PFSK-1 (cell line): ENCODE data around the gene COL7A1.

ENCODE experiments used
- FOXP2 ChIP-seq: optimal IDR thresholded peaks from 2 replicates; pipeline ENCODE3; 2011; ENCODE audit warnings: borderline replicate concordance, control low read depth, inconsistent platforms; ENCODE audit not compliant: insufficient read depth; ENCODE audit errors: extremely low read length, extremely low read depth
- POLR2AphosphoS5 ChIP-seq: IDR thresholded peaks from 2 replicates; pipeline ENCODE4 v1.6.1; 2012; ENCODE audit warnings: low read depth, mild to moderate bottlenecking, control low read depth, low read length, moderate library complexity
- SIN3A ChIP-seq: IDR thresholded peaks from 2 replicates; pipeline ENCODE4 v1.6.1; 2012; ENCODE audit warnings: mild to moderate bottlenecking, low read length, moderate library complexity, borderline replicate concordance; ENCODE audit not compliant: insufficient read depth
- TAF1 ChIP-seq: IDR thresholded peaks from 2 replicates; pipeline ENCODE4 v1.6.1; 2012; ENCODE audit warnings: low read length, control low read depth, borderline replicate concordance; ENCODE audit not compliant: insufficient read depth
- TF ChIP-seq, protein P1 (sequence below), 2 experiments: IDR thresholded peaks; 2 replicates each; pipeline versions ENCODE4 v1.6.1 to v1.8.0; 2011 to 2012; ENCODE audit warnings: low read depth in 2 of 2, low read length in 2 of 2, control low read depth in 1 of 2, inconsistent platforms in 1 of 2, mild to moderate bottlenecking in 1 of 2, moderate library complexity in 1 of 2; ENCODE audit not compliant: insufficient read depth in 1 of 2

Gene COL7A1

GRCh38 chr3:48575366-48575765 lies 19.8 kb downstream of the COL7A1 start:
- no peak for TF ChIP-seq POLR2AphosphoS5
- TF ChIP-seq, protein P1, sequence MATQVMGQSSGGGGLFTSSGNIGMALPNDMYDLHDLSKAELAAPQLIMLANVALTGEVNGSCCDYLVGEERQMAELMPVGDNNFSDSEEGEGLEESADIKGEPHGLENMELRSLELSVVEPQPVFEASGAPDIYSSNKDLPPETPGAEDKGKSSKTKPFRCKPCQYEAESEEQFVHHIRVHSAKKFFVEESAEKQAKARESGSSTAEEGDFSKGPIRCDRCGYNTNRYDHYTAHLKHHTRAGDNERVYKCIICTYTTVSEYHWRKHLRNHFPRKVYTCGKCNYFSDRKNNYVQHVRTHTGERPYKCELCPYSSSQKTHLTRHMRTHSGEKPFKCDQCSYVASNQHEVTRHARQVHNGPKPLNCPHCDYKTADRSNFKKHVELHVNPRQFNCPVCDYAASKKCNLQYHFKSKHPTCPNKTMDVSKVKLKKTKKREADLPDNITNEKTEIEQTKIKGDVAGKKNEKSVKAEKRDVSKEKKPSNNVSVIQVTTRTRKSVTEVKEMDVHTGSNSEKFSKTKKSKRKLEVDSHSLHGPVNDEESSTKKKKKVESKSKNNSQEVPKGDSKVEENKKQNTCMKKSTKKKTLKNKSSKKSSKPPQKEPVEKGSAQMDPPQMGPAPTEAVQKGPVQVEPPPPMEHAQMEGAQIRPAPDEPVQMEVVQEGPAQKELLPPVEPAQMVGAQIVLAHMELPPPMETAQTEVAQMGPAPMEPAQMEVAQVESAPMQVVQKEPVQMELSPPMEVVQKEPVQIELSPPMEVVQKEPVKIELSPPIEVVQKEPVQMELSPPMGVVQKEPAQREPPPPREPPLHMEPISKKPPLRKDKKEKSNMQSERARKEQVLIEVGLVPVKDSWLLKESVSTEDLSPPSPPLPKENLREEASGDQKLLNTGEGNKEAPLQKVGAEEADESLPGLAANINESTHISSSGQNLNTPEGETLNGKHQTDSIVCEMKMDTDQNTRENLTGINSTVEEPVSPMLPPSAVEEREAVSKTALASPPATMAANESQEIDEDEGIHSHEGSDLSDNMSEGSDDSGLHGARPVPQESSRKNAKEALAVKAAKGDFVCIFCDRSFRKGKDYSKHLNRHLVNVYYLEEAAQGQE (IDR thresholded peaks at IDR 0.05; ENCODE audit: insufficient read depth in 1 of 2, low read depth in 2 of 2, low read length in 2 of 2), result no peak
- no peak for TF ChIP-seq TAF1
- no peak for TF ChIP-seq FOXP2
- TF ChIP-seq SIN3A, result no peak

- no peak for TF ChIP-seq FOXP2
- no peak for TF ChIP-seq TAF1
- no peak for TF ChIP-seq POLR2AphosphoS5
- TF ChIP-seq, protein P1 (IDR thresholded peaks at IDR 0.05; ENCODE audit: insufficient read depth in 1 of 2, low read depth in 2 of 2, low read length in 2 of 2), result no peak
- TF ChIP-seq SIN3A, result no peak
Observed at GRCh38 chr3:48573973-48574585, 21.1 kb downstream of the COL7A1 start.

DNA sequence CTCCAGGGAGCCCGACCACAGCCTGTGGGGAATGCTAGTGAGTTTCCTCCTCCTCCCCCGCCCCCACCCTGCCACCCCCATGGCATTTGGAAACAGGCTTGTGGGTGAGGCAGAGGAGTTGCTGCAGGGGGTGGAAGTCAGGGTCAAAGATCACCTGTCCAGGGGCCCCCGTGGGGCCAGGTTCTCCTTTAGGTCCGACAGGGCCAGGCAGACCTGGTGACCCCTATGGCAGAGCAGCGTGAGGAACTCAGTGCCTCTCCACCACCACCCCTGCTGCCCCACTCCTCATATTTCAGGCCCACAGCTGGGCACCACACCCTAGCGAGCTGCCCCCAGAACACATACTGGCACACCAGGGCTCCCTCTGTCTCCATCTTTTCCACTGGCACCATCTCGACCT lies 22.6 kb downstream of the COL7A1 start:
- TF ChIP-seq SIN3A, result no peak
- TF ChIP-seq TAF1, result no peak
- TF ChIP-seq FOXP2, result no peak
- TF ChIP-seq, protein P1 (IDR thresholded peaks at IDR 0.05; ENCODE audit: insufficient read depth in 1 of 2, low read depth in 2 of 2, low read length in 2 of 2), result no peak
- no peak for TF ChIP-seq POLR2AphosphoS5

- no peak for TF ChIP-seq TAF1
- TF ChIP-seq SIN3A, result no peak
- TF ChIP-seq POLR2AphosphoS5, result no peak
- TF ChIP-seq, protein P1 (IDR thresholded peaks at IDR 0.05; ENCODE audit: insufficient read depth in 1 of 2, low read depth in 2 of 2, low read length in 2 of 2), result no peak
Observed at GRCh38 chr3:48571938-48572337, 23.2 kb downstream of the COL7A1 start.

DNA sequence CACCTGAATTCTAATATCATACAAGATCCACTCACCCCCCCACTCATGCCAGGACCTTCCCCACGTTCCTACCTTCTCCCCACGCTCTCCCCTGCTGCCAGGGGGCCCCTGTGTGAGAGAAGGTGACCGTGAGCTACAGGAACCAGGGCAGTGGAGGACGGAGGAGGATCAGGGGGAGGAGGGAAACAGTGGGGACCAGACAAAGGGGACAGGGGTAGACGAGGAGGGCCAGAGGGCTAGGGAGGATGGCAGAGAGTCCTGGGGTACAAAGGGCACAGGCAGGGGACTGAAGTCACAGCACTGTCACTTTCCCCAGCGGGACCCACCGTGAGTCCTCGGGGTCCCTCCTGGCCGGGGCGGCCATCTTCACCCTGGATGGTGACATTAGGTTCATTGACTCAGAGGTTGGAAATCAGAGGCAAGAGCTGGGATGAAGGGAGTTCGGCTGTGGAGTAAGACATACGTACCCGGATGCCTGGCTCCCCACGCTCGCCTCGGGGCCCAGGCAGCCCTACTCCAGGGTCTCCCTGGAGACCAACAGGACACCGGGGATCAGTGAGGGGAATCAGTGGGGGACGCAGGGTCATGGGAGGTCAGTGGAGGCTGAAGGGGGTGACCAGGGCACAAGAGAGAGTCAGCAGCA lies 25.2 kb downstream of the COL7A1 start:
- TF ChIP-seq, protein P1 (IDR thresholded peaks at IDR 0.05; ENCODE audit: insufficient read depth in 1 of 2, low read depth in 2 of 2, low read length in 2 of 2), result no peak
- no peak for TF ChIP-seq FOXP2
- TF ChIP-seq TAF1, result no peak
- no peak for TF ChIP-seq POLR2AphosphoS5
